Muscle of back (tissue), 11 donors: ENCODE results near the gene GOLM1. TPM values are rescaled to one million over a fixed set of nuclear protein-coding genes. Genes with fewer than 3 reads are reported as not detected.
A peak's percentile ranks its signal among the peaks of the same experiment; 100 is the strongest.
"Not testable (repeated sequence)": the region's sequence is repeated elsewhere in the genome, so short reads cannot be mapped to it uniquely, and the experiment has no call there.

Source experiments
- DNase-seq, 3 donors: peaks; one replicate each; pipeline versions ENCODE4 v3.0.0 to v3.0.0-alpha.2; 2013
- polyA plus RNA-seq, 10 donors: library from polyadenylated mRNA; unstranded; fragments of 120-200 nt; gene quantifications; one replicate each; pipeline ENCODE4 v1.2.1, GENCODE V29; 2013; ENCODE audit not compliant: insufficient read length in 10 of 10

The GOLM1 gene
- polyA plus RNA-seq, 10 donors = 54.3 to 89.5 (median 62.8) TPM

DNA sequence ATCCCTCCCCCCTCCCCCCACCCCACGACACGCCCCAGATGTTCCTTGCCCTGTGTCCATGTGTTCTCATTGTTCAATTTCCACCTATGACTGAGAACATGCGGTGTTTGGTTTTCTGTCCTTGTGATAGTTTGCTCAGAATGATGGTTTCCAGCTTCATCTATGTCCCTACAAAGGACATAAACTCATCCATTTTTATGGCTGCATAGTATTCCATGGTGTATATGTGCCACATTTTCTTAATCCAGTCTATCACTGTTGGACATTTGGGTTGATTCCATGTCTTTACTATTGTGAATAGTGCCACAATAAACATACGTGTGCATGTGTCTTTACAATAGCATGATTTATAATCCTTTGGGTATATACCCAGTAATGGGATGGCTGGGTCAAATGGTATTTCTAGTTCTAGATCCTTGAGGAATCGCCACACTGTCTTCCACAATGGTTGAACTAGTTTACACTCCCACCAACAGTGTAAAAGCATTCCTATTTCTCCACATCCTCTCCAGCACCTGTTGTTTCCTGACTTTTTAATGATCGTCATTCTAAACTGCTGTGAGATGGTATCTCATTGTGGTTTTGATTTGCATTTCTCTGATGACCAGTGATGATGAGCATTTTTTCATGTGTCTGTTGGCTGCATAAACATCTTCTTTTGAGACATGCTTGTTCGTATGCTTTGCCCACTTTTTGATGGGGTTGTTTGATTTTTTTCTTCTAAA lies 51.2 kb downstream of the GOLM1 start:
- not testable (repeated sequence) for DNase-seq

DNA sequence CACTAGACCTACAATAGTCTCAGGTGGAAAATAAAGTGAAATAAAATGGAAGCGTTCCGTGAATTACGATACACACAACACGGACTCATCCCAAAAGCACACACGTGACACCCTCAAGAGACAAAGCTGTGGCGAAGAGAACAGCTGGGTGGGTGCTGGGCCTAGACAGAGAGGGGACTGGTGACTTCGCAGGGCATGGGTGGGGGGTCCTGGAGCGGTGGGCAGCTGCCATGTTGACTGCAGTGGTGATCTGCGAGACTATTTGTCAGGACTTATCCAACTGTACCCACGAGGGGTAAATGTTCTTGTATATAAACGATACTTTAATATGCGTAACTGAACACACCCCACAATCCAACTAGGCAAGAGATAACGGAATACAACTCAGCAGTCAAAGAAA lies 52.0 kb downstream of the GOLM1 start:
- DNase-seq = no peak

DNA sequence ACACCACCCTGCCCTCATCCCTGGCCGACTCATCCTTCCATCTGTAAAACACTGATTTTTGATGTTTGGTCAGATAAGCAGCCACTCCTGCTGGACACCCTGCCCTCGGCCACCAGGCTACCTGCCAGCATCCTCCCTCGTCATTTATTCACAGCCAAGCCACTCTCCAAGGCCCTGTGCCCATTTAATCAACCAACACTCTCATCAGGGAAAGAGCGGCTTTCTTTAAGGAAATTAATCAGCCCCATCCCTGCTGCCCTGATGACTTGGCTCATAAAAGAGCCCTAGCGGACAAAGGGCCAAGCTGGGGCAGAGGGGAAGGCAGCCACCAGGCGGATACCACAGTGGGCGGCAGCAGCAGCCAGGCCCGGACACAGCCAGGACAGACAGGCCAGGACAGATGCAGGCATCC lies 52.4 kb downstream of the GOLM1 start:
- DNase-seq = no peak

DNA sequence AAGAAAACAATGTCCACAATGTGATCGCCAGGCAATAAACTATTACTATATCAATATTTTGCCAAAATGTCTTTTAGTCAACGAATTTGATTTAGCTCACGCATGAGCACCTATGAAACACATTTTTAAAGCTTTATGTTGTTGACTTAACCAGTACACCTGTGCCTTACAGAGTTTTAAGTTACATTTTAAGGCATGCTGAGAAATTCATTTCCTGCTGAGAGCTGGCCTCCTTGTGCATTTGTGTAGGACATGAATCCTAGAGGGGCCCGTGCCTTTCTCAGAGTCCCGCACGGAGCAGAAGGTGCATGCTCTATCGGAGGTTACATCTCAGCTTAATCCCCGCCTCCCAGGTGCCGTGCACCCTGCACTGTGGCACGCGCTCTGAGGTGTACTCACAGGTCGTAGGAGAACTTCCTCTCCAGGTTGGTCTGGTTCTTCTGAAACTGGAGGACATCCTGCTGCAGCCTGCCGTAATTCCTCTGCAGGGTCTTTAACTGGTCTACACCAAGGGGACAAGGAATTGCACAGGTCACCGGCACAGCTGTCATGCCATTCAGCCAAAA lies 53.2 kb downstream of the GOLM1 start:
- DNase-seq = no peak

DNA sequence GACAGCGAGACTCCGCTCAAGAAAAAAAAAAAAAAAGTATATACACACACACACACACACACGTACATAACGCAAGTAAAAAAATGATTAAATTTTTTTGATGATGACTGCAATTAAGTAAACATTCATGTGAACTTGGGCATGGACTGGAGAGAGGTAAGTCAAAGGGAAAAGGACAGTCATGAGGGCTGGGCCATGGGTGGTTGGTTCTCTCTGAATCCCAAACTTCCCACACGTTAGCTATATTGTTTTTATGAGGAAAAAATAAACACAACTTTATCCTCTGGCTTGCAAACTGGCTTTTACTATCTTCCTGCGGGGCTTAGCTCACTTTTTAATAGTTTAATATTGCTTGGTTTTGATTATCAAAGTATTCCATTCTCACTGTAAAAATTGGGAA lies 53.7 kb downstream of the GOLM1 start:
- DNase-seq = no peak

DNA sequence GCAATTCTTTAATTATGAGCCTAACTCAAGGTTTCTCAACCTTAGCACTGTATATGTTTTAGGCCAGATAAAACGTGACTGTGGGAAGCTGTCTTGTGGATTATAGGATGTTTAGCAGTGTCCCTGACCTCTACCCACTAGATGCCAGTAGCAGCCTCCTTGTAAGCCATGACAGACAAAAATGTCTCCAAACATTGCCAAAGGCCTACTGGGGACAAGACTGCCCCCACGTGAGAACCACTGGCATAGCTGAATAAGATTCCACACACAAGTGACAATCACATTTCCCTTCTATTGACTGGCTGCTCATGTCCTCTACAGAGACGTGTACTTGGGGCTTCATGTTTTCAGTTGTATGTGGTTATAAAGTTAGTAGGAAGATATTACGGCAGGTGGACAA lies 55.4 kb downstream of the GOLM1 start:
- DNase-seq = no peak

DNA sequence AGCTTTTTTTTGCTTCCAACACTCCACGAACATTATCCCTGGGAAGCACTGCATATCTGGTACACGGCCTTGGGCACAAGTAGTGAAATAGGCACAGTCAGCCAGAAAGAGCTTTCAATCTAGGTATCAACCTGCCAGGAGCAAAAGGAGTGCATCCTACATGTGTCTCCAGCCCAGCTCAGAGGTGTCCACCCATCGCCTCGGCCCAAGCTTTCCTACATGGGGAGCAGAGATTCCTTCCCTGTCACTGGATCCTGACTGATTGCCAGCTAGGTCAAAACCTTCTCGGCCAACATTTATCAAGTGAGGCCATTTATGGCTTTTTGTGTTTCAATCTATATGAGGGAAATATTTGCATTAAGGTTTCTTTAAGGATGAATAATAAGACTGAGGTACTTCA lies 55.8 kb downstream of the GOLM1 start:
- no peak for DNase-seq

DNA sequence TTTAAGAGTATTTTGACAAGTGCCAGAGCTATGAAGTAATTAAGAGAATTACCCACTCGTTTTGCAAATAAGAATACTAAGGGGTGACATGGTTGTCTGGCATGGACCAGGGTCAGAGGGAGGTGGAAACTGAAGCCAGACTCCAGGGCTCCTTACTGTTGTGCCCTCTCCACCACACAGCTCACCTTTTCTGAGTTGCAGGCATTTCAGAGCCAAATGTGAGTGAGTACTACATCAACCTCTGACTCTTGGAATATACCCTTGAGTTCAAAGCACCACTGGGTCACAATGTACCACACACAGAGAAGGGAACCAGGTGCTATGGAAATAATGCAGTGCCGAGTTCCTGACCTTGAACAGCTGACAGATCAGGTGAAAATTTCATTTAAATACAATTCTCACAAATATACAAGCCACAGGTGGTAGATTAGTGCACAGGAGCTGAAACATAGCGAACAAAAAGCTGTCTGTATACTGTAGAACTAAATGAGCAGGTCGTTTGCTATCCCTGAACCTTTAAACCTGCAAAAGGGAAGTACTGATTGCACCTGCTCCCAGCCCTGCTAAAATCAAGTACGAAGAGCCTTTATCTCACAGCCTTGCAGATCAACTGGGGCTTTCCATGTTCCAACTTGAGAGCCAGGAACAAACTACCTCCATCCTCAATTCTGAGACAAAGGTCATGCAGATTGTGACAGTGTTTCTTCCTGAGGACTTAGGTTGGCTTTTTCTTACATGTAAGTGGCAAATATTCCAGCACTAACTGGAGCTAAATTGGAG lies 57.0 kb downstream of the GOLM1 start:
- DNase-seq = no peak

DNA sequence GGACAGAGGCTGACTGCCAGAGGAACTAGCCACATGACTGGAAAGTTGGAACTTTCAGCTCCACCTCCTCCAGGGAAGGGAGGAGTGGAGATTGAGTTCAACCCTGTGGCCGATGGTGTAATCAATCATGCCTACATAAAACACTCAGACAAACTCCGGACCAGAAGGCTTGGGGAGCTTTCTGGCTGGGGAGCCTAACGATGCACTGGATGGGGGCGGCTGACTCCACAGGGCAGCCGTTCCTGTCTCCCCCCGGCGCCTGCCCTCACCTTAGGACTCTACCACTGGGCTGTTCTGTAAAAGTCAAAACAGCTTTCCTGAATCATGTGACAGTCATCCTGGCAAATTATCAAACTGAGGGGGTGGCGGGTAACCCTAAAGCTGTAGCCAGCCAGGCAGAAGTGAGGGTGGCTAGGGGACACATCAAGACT lies 58.0 kb downstream of the GOLM1 start:
- DNase-seq = peak; percentile 19 to 60 (median 28)

DNA sequence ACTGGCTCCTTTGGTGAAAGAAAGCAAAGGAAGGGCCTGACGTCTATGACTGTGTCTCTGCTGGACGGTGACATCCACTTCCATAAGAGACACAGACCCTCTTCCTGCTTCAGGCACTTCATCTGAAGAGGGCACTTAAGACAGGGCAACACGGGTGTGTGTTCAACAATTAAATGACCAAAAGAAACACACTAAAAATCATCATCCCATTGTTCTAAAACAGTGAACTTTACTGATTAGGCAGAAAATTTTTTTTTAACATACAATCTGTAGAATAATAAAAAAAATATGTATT lies 58.5 kb downstream of the GOLM1 start:
- no peak for DNase-seq

DNA sequence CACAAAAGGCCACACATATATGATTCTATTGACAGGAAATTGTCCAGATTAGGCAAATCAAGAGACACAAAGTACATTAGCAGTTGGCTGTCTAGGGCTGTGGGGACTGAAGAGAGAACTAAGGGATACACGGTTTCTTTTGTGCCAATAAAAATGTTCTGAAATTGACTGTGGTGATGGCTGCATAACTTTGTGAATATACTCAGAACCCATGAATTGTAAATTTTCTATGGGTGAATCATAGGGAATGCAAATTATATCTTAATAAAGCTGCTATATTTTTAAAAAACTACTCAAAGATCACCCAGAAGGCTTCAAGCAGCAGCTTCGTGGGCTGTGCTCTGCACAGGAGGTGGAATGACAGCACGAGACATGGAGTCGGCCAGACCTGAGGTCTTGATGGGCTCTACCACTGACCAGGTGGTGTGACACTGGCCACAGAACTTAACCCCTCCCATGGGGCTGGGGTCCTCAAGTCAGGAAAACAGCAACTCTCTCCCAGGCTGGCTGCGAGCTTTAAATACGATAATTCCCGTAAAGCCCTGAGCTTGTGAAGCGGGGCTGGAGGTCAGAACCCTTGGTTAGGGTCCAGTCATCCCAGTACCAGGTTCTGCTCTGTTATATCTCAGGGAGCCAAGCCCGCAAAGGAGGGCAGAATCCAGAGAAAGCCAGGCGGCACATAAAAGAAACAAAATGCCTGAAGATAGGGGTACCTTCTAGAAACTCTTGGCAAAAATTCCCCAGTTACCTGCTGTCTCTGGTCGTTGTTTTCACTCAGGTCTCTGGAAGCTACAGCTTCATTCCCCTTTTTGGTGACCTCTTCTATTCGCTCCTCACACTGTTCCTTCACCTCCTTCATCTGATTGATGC lies 59.1 kb downstream of the GOLM1 start:
- peak in 1 of 3 donors; percentile 14 for DNase-seq

DNA sequence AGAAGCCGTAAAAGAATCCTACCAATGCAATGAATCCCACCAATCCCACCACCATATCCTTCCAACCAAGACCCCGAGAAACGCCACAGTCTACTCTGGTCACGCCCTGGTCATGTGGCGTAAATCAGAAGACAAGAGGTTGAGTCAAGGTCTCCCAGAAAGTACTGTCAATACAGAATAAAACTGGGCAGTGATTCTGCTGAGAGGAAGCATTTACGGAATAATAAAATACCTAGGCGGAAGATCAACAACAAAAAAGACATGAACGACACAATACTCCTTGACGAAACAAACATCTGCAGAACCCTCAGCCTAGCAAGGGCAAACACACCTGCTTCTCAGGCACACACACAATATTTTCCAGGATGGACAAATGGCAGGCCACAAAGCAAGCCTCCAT lies 62.8 kb downstream of the GOLM1 start:
- no peak for DNase-seq

DNA sequence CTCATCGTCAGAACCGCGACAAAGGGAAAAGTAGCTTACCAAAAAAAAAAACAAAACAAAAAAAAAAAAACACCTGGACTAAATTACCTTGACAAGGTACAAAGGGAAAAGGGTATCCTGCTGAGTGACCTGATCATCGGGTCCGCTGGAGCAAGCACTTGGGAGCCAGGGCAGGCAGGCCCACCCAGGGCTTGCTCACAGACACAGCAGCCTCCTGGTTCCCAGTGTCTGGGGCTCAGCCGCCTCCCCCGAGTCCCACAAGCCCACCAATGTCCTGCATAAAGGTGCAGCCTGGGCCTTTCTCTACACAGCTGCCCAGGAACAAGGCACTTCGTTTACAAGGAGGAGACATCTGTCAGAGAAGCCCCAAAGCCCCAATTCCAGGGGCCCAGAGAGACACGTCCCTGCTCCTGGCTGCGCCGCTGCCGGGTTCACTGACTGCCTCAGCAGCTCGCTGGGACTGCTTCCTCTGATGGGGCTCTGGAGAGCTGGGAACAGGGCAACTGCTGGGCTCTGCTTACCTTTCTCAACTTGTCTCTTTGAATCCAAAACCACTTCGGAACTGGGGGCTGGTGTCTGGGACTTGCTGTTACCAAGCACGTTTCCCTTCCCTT lies 63.4 kb downstream of the GOLM1 start:
- DNase-seq = no peak

DNA sequence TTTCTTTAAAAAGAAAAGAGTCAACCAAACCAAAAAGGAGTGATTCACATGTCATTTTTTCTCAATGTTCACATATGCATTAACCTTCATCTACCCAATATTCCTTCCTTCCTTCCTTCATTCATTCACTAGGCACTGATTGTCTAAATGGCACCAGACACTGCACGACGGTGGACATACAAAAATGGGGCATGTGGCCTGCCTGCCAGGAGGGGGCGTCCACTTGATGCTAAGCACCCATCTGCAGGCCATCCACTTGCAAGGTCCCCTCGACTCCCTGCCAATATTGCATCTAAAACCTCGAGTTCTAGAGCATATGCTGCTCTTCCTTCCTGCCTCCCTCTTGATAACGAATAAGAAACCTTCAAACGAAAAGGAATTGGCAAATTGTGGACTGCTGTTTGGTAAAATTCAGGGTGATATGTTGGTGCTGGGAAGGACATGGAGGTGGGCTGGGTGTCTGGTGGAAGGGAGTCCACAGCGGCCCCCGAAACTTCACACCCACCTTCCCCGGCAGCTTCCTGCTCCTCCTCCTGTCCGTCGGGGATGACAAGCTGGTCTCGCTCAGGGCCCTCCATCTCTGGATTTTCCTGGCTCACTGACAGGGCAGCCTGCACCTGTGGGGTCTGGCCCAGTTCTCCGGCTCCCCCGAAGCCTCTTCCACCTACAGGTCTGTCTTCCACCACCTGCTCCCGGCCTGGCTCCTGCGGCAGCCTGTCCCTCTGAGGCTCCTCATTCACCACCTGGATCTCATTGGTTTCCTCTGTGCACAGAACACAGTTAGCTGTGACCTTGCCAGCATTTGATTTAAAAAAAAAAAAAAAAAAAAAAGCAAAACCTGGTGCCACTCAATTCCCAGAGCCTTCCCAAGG lies 64.3 kb downstream of the GOLM1 start:
- DNase-seq = no peak

DNA sequence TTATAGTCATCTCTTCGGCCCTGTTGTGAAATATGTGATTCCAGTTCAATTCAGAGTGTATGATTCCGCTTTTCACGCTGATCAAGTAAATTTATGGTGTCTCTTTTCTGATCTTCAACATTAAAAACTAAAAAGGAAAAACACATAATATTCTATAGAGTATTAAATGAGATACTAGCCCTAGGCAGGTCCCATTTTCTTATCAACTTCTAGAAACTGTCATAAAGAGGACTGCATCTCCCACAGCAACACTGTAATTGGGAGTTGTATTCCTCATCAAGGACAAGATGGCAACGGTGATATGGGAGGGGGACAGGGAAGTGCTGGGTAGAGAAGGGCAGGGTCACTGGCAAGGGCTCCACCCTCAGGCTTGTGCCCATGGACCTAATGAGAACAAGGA lies 71.6 kb downstream of the GOLM1 start:
- DNase-seq = no peak

DNA sequence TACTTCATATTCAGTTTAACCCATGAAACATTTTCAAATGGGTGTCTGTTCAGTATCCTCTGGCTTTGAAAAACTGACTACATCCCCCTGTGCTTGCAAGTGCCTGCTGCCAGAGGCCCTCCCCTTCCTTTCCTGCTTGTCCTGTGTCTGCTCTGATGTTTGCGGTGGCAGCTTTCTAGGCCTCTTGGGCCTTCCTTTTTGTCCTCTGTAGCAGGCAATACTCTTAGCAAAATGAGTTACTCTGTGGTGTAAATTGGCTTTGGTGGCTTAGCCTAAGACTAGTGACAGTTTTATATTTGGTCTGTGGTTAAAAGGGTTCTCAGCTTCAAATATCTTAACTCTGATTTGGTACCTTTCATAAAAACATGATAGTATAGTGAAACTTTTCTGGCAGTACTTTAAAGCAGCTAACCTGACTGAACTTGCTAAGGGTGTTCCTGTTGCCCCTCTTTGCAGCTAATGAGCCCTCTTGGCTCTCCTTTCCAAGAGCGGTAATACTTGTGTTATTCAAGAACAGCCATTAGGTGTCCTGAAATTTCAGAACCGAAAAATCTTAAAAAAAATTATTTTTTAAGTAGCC lies 76.6 kb downstream of the GOLM1 start:
- DNase-seq = no peak

DNA sequence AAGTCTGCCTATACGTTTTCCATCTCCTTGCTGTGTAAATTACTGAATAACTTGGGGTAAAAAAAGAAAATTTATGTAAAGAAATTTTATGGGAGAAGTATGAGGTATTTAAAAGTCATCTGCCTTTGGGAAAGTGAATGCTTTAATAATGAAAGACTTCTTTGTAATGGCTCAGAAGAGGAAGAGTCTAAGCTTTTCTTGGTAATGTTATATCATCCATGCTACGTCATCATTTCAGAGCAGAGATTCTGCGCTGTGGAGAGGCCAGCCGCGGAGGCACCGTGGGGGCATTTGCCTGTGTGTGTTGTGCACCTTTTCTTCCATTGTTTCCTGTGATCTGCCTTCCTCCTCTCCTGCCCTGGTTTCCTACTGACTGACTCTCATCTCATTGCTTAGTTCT lies 78.2 kb downstream of the GOLM1 start:
- no peak for DNase-seq

DNA sequence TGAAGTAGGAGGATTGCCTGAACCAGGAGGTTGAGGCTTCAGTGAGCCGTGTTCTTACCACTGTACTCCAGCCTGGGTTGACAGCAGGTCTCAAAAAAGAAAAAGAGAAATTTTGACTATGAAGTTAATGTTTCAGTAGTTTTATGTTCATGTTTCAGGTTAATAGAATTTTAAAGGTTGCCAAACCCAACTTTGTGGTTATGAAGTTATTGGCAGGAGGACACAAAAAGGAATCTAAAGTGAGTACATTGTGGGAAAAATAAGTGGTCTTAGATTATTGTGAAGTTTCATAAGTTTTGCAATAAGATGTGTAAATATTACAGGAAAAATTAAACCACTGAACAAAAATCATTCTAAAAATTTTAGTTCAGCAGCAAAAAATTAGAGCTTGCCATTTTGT lies 78.6 kb downstream of the GOLM1 start:
- DNase-seq = no peak

DNA sequence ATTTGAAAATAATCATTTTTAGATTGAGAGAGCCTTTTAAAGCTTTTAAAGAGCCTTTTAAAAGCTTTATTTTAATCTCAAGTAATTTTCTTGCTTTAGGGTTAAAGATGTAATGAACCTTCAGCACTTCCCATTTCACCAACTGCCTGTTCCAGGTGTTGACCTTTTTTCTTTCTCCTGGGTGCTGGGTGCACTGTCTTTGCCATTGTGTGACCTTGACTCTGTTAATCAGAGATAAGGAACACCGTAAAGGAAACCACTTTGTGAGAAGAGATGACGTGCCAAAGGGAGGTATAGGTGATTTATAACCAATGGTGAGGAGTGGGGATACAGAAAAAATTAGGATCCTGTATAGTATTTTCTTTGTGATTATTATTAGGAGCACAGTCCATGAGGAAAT lies 90.2 kb downstream of the GOLM1 start:
- no peak for DNase-seq

DNA sequence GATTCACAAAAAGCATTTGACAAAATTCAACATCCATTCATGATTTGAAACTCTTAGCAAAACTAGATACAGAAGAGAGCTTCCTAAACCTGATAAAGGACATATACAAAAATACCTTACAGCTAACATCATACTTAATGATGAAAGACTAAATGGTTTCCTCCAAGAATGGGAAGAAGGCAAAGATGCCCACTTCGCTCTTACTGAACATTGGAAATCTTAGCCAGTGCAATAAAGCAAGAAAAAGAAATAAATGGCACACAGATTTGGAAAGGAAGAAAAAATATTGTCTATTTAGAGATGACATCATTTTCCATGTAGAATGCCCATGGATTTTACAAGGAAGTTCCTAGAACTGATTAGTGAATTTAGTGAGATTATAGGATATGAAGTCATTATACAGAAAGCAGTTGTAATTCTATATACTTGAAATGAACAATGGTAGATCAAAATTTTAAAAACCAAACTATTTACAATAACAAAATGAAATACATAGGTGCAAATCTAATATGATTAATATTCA lies 94.0 kb downstream of the GOLM1 start:
- no peak for DNase-seq
